ENCODE measurements around the gene PAPPA.
A peak's percentile ranks its signal among the peaks of the same experiment; 100 is the strongest.

The PAPPA gene

DNA sequence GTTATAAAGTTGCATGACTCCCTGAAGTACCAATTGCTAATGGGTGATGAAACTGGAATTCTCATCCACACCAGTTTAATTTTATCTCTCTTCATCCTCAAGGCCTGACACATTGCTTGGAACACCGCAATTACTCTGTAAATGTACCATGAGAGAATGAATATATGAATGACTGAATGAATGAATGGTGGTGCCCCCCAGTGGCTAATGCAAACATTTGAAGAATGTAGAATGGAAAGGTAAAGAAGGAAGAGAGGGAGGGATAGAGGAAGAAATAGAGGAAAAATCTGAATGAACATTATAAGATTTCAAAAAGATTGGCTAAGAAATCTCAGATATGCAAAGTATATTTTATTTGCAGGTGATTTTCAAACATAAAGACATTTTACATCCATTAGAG, 13.1 kb downstream of the PAPPA start:
- DNase-seq (ENCODE audit: extremely low read depth, low read depth), result no peak
- no peak overlapping the region for H3K4me3 ChIP-seq (replicated peaks; ENCODE audit: low read depth, low read length)
- TF ChIP-seq, protein P1, sequence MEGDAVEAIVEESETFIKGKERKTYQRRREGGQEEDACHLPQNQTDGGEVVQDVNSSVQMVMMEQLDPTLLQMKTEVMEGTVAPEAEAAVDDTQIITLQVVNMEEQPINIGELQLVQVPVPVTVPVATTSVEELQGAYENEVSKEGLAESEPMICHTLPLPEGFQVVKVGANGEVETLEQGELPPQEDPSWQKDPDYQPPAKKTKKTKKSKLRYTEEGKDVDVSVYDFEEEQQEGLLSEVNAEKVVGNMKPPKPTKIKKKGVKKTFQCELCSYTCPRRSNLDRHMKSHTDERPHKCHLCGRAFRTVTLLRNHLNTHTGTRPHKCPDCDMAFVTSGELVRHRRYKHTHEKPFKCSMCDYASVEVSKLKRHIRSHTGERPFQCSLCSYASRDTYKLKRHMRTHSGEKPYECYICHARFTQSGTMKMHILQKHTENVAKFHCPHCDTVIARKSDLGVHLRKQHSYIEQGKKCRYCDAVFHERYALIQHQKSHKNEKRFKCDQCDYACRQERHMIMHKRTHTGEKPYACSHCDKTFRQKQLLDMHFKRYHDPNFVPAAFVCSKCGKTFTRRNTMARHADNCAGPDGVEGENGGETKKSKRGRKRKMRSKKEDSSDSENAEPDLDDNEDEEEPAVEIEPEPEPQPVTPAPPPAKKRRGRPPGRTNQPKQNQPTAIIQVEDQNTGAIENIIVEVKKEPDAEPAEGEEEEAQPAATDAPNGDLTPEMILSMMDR (IDR thresholded peaks at IDR 0.05; ENCODE audit: low read depth, low read length, missing control alignments), result peak; percentile 17

DNA sequence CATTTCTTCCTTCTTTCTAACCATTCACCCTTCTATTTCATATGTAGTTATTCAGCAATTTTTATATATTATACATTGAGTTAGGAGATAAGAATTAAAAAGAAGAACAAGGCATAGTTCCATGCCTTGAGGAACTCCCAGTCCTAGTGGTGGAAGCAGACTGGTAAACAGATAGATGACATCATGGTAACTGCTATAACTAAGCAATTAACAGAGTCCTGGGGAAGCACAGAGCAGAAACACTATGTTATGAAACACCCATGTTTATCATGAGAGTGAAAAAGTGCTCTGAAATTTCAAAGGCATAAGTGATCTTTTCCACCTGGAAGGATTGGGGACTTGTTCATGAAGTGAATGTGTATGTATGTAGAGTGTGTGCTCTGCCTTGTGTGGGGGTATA, 14.6 kb downstream of the PAPPA start:
- DNase-seq (ENCODE audit: extremely low read depth, low read depth), result no peak
- TF ChIP-seq, protein P1 (IDR thresholded peaks at IDR 0.05; ENCODE audit: low read depth, low read length, missing control alignments), result no peak
- H3K4me3 ChIP-seq (replicated peaks; ENCODE audit: low read depth, low read length), result no peak overlapping the region

GRCh38 chr9:116172216-116172615, 18.6 kb downstream of the PAPPA start:
- no peak for DNase-seq (ENCODE audit: extremely low read depth, low read depth)
- TF ChIP-seq, protein P1 (IDR thresholded peaks at IDR 0.05; ENCODE audit: low read depth, low read length, missing control alignments), result no peak

GRCh38 chr9:116174347-116174746, 20.8 kb downstream of the PAPPA start:
- TF ChIP-seq, protein P1 (IDR thresholded peaks at IDR 0.05; ENCODE audit: low read depth, low read length, missing control alignments), result no peak
- no peak for DNase-seq (ENCODE audit: extremely low read depth, low read depth)
- H3K4me3 ChIP-seq (replicated peaks; ENCODE audit: low read depth, low read length), result no peak overlapping the region

More at GRCh38 chr9:116172216-116172615, 18.6 kb downstream of the PAPPA start:
- H3K4me3 ChIP-seq (replicated peaks; ENCODE audit: low read depth, low read length), result no peak overlapping the region

DNA sequence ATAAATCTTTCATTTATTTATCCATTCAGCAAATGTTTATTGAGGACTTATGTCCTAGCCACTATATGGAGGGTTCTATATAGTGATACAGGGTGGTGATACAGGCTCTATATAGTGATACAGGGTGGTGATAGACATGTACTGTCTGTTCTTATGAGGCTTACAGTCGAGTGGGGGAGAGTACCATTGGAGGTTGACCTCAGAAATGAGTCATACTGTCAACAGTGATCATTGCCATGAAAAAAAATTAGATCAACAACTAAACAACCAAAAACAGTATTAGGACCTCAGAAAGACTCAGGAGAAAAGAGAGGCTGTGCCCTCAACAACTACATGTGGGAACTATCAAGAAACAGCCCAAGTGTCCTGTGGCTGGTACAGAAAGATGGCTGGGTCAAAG, 22.0 kb downstream of the PAPPA start:
- DNase-seq (ENCODE audit: extremely low read depth, low read depth), result no peak
- H3K4me3 ChIP-seq (replicated peaks; ENCODE audit: low read depth, low read length), result no peak overlapping the region
- TF ChIP-seq, protein P1 (IDR thresholded peaks at IDR 0.05; ENCODE audit: low read depth, low read length, missing control alignments), result no peak

- DNase-seq (ENCODE audit: extremely low read depth, low read depth), result no peak
- TF ChIP-seq, protein P1 (IDR thresholded peaks at IDR 0.05; ENCODE audit: low read depth, low read length, missing control alignments), result no peak
- H3K4me3 ChIP-seq (replicated peaks; ENCODE audit: low read depth, low read length), result no peak overlapping the region
These were observed 25.1 kb downstream of the PAPPA start for GRCh38 chr9:116178481-116179211.

DNA sequence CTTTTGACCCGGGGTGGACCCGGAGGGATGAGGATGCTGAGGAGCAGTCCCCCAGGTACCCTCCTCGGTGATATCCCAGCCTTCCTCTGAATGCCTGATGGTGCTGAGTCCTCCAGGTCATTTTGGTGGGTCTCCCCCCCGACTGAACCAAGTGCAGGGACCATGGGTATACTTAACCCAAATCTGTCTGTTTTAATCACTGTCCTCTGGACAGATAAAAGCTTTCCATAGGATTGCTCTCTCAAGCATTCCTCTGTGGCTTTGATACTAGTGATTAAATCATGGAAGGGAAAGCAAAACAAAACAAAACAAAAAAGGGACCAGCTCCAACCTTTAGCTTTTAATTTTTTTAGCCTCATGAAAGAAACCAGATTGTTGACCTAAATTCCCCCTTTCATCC, 26.0 kb downstream of the PAPPA start:
- TF ChIP-seq, protein P1 (IDR thresholded peaks at IDR 0.05; ENCODE audit: low read depth, low read length, missing control alignments), result no peak
- no peak for DNase-seq (ENCODE audit: extremely low read depth, low read depth)
- H3K4me3 ChIP-seq (replicated peaks; ENCODE audit: low read depth, low read length), result no peak overlapping the region
